ENCODE data around the gene TTC3. TPM values are rescaled to one million over a fixed set of nuclear protein-coding genes. Genes with fewer than 3 reads are reported as not detected.

TTC3 gene
- total and polyA plus RNA-seq, 9 of the 15 experiments (the other 6 are each of a cell fraction or from before 2014, with no cell fraction given) = 17.5 to 92.0 (median 59.5) TPM

DNA sequence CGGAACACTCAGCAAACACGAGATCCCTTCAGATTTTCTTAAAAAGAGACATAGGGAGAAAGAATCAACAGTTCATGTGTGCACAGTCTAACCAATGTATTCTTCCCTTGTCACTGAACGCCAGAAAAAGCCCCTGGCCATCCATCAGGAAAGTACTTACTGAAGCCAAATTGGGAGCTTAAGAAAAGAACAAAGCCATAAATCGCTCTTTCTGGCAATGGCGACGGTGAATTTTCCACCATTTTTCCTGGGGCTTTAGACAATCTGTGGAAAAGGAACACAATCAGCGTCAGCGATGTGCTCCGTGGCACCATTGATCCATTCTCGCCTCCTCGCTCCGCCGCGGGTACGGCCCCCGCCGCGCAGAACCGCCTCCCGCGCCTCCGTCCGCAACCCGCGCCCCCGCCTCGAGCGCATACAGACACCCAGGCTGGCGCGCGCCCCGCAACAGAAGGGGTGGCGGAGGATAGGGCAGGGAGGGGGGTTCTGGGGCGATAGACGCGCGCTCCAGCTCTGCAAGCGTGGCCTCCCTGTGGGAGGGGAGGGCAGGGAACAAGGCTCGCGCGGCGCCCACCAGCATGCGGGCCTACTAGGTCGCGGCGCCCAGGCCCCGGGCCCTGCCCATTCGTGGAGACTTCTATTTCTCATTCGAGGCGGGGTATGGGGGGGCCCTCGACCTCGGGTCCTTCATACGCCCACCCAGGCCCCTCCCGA is 623 bp upstream of the TTC3 start (continued):
- TF ChIP-seq, protein P1, sequence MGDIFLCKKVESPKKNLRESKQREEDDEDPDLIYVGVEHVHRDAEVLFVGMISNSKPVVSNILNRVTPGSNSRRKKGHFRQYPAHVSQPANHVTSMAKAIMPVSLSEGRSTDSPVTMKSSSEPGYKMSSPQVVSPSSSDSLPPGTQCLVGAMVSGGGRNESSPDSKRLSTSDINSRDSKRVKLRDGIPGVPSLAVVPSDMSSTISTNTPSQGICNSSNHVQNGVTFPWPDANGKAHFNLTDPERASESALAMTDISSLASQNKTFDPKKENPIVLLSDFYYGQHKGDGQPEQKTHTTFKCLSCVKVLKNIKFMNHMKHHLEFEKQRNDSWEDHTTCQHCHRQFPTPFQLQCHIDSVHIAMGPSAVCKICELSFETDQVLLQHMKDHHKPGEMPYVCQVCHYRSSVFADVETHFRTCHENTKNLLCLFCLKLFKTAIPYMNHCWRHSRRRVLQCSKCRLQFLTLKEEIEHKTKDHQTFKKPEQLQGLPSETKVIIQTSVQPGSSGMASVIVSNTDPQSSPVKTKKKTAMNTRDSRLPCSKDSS (IDR thresholded peaks at IDR 0.05; ENCODE audit: low read depth, partially characterized antibody) = no peak
- TF ChIP-seq HDAC1 (IDR thresholded peaks at IDR 0.05) (peak in 1 of 2 experiments; percentile 73; a peak in 2 of 4 replicates), HDAC3 (IDR thresholded peaks at IDR 0.05; ENCODE audit: borderline replicate concordance, partially characterized antibody) (no peak), ETV6 (IDR thresholded peaks at IDR 0.05; ENCODE audit: borderline replicate concordance in 1 of 2, low read depth in 2 of 2, low read length in 1 of 2) (no peak), ETV6 (CRISPR knock-in tag; IDR thresholded peaks at IDR 0.05; ENCODE audit: borderline replicate concordance) (no peak), PRPF4 (IDR thresholded peaks at IDR 0.05; ENCODE audit: insufficient read depth, low read depth, low read length, poor library complexity, severe bottlenecking) (no peak)
- TF ChIP-seq, protein P2, sequence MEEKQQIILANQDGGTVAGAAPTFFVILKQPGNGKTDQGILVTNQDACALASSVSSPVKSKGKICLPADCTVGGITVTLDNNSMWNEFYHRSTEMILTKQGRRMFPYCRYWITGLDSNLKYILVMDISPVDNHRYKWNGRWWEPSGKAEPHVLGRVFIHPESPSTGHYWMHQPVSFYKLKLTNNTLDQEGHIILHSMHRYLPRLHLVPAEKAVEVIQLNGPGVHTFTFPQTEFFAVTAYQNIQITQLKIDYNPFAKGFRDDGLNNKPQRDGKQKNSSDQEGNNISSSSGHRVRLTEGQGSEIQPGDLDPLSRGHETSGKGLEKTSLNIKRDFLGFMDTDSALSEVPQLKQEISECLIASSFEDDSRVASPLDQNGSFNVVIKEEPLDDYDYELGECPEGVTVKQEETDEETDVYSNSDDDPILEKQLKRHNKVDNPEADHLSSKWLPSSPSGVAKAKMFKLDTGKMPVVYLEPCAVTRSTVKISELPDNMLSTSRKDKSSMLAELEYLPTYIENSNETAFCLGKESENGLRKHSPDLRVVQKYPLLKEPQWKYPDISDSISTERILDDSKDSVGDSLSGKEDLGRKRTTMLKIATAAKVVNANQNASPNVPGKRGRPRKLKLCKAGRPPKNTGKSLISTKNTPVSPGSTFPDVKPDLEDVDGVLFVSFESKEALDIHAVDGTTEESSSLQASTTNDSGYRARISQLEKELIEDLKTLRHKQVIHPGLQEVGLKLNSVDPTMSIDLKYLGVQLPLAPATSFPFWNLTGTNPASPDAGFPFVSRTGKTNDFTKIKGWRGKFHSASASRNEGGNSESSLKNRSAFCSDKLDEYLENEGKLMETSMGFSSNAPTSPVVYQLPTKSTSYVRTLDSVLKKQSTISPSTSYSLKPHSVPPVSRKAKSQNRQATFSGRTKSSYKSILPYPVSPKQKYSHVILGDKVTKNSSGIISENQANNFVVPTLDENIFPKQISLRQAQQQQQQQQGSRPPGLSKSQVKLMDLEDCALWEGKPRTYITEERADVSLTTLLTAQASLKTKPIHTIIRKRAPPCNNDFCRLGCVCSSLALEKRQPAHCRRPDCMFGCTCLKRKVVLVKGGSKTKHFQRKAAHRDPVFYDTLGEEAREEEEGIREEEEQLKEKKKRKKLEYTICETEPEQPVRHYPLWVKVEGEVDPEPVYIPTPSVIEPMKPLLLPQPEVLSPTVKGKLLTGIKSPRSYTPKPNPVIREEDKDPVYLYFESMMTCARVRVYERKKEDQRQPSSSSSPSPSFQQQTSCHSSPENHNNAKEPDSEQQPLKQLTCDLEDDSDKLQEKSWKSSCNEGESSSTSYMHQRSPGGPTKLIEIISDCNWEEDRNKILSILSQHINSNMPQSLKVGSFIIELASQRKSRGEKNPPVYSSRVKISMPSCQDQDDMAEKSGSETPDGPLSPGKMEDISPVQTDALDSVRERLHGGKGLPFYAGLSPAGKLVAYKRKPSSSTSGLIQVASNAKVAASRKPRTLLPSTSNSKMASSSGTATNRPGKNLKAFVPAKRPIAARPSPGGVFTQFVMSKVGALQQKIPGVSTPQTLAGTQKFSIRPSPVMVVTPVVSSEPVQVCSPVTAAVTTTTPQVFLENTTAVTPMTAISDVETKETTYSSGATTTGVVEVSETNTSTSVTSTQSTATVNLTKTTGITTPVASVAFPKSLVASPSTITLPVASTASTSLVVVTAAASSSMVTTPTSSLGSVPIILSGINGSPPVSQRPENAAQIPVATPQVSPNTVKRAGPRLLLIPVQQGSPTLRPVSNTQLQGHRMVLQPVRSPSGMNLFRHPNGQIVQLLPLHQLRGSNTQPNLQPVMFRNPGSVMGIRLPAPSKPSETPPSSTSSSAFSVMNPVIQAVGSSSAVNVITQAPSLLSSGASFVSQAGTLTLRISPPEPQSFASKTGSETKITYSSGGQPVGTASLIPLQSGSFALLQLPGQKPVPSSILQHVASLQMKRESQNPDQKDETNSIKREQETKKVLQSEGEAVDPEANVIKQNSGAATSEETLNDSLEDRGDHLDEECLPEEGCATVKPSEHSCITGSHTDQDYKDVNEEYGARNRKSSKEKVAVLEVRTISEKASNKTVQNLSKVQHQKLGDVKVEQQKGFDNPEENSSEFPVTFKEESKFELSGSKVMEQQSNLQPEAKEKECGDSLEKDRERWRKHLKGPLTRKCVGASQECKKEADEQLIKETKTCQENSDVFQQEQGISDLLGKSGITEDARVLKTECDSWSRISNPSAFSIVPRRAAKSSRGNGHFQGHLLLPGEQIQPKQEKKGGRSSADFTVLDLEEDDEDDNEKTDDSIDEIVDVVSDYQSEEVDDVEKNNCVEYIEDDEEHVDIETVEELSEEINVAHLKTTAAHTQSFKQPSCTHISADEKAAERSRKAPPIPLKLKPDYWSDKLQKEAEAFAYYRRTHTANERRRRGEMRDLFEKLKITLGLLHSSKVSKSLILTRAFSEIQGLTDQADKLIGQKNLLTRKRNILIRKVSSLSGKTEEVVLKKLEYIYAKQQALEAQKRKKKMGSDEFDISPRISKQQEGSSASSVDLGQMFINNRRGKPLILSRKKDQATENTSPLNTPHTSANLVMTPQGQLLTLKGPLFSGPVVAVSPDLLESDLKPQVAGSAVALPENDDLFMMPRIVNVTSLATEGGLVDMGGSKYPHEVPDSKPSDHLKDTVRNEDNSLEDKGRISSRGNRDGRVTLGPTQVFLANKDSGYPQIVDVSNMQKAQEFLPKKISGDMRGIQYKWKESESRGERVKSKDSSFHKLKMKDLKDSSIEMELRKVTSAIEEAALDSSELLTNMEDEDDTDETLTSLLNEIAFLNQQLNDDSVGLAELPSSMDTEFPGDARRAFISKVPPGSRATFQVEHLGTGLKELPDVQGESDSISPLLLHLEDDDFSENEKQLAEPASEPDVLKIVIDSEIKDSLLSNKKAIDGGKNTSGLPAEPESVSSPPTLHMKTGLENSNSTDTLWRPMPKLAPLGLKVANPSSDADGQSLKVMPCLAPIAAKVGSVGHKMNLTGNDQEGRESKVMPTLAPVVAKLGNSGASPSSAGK (IDR thresholded peaks at IDR 0.05) = peak; percentile 90
- TF ChIP-seq, protein P3, sequence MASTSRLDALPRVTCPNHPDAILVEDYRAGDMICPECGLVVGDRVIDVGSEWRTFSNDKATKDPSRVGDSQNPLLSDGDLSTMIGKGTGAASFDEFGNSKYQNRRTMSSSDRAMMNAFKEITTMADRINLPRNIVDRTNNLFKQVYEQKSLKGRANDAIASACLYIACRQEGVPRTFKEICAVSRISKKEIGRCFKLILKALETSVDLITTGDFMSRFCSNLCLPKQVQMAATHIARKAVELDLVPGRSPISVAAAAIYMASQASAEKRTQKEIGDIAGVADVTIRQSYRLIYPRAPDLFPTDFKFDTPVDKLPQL (IDR thresholded peaks at IDR 0.05; ENCODE audit: extremely low read depth, insufficient read length) = no peak
